Pancreas (tissue), 10 donors: ENCODE results near the gene KCNH5. TPM values are rescaled to one million over a fixed set of nuclear protein-coding genes. Genes with fewer than 3 reads are reported as not detected.

Source experiments
- ATAC-seq, 4 donors: fragments of 200-7000 bp; cut with Tn5 transposase; one replicate each; pipeline versions ENCODE4 v1.8.0 to v1.9.1; 2020; ENCODE audit warnings: mild to moderate bottlenecking in 4 of 4, moderate library complexity in 4 of 4
- DNase-seq, 6 donors: peaks; one replicate each; pipeline ENCODE4 v3.0.0-alpha.2; 2020
- FAIRE-seq: peaks from 2 replicates; lab custom pipeline; 2012; peaks lifted over from hg19 to GRCh38; lab: Jason Lieb, UNC
- H3K27ac ChIP-seq, 4 donors: fragments of 200-600 bp; sonication (generic); 1 replicate in 3 of 4; 2 replicates in 1 of 4; pipeline versions ENCODE4 v1.5.0 to v1.8.0; 2020
- H3K27me3 ChIP-seq, 4 donors: fragments of 200-600 bp; one replicate each; pipeline ENCODE4 v1.8.0; 2021
- H3K36me3 ChIP-seq, 3 donors: fragments of 200-600 bp; sonication (generic) in 1 of 3; one replicate each; pipeline versions ENCODE4 v1.5.0 to v1.8.0; 2020 to 2021
- H3K4me1 ChIP-seq, 3 donors: fragments of 200-600 bp; one replicate each; pipeline ENCODE4 v1.8.0; 2021
- H3K4me3 ChIP-seq, 4 donors: fragments of 200-600 bp; sonication (generic) in 2 of 4; one replicate each; pipeline versions ENCODE4 v1.5.0 to v1.8.0; 2020 to 2021
- H3K9me3 ChIP-seq, 4 donors: fragments of 200-600 bp; one replicate each; pipeline ENCODE4 v1.8.0; 2021
- CTCF ChIP-seq, 4 donors: fragments of 200-600 bp; sonication (generic) in 3 of 4; IDR thresholded peaks; one replicate each; pipeline versions ENCODE4 v1.5.0 to v1.8.0; 2021; ENCODE audit warnings: antibody characterized with exemption in 4 of 4
- WGBS, 2 donors: extraction: QIAGEN DNeasy Blood & Tissue Kit; methylation state at CpG; one replicate each; pipeline ENCODE4 v1.1.7; 2013; 5-methylcytosine and 5-hydroxymethylcytosine counted together
- intact Hi-C, 3 donors: fragments of 100-400 bp; cut with DNase I; formaldehyde crosslinking; loops; one replicate each; pipeline versions ENCODE4 v1.11.1 to v1.14.2; 2022
- polyA plus RNA-seq, 2 donors: library from polyadenylated mRNA; stranded (reverse); fragments of 200-250 nt; gene quantifications; one replicate each; pipeline ENCODE4 v1.2.3, GENCODE V29; 2013
- total RNA-seq, 6 donors: library from RNA; stranded (reverse); fragmentation: NEBNext Ultra II Directional in 4 of 6; extraction: Animal tissue kit (Norgen Biotek cat#: 25700) in 4 of 6; gene quantifications; one replicate each; pipeline versions ENCODE4 v1.2.1 to v1.2.4, GENCODE V29; 2021 to 2023
- donor health status: healthy with polysubstance abuse.
- donor health status: DM: no; HTN: no; CAD: no; lungs with moderate emphysema.
- donor health status: DM: no; HTN: no; CAD: no.
- donor health status: control.
- donor health status: control.
- donor health status: Bipolar disorder and iron deficiency.
- donor health status: DM: yes; HTN: yes; CAD: no.
- donor health status: DM: no; HTN: no; CAD: no.
- donor health status: DM: no; HTN: no; CAD: no.
- donor health status: DM: yes; HTN: yes; CAD: no.

Gene KCNH5
- total and polyA plus RNA-seq, 8 donors = not detected

DNA sequence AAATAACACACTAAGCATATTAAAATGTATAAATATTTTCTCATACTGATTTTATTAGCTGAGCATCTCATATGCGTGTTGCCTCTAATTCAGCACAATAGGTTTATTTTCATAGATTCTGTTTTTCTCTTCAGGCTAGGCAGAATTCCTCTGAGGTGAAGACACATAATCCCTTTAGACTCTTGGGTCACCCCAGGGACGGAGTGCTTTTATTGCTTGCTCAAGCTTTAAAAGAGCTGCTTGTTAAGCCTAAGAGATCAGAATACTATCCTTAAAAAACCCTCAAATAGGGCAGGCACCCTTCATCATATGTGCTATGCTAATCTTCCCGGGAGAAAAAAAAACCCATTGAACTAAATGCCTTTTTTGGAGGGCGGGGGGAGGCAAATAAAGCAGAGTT, 390.1 kb downstream of the KCNH5 start:
- TF ChIP-seq CTCF (IDR thresholded peaks at IDR 0.05) = no peak
- ATAC-seq (no peak), DNase-seq (no peak), FAIRE-seq (no peak)
- H3K9me3 ChIP-seq = no peaks in the 10 kb centered on the region
- no peaks in the 10 kb centered on the region for H3K27me3 ChIP-seq
- H3K4me1 ChIP-seq = no peaks in the 10 kb centered on the region
- no peak overlapping the region for H3K27ac ChIP-seq
- intact Hi-C loops = no loop called here
- H3K4me3 ChIP-seq = no peak overlapping the region
- H3K36me3 ChIP-seq = no peaks in the 10 kb centered on the region
- WGBS, 2 donors = 54 to 67% methylated on average over 4 of the region's 4 CpGs

DNA sequence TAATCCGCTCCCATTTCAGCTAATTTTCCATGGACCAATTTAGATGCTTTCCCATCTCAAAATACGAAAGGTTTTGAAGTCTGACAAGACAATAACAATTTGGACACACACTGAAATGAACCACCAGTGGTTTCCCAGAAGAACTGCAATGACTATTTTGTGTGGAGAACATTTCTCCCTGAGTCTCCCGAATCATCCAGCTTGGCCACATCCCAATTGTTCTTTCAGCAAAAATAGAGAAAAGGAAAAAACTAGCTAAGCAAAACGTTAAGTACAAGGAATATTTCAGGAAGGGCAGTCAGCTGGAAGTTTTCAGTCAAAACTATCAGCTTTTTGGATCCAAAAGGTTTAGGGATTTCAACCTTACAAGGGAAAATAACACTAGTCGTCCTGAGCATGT, 390.6 kb downstream of the KCNH5 start:
- ATAC-seq = no peak

More for the DNA sequence above, 390.6 kb downstream of the KCNH5 start:
- WGBS, 2 donors = 51 to 57% methylated on average over 5 of the region's 5 CpGs
- FAIRE-seq (no peak), DNase-seq (no peak)
- H3K9me3 ChIP-seq = no peaks in the 10 kb centered on the region
- intact Hi-C loops = no loop called here
- H3K27ac ChIP-seq = no peak overlapping the region
- no peaks in the 10 kb centered on the region for H3K36me3 ChIP-seq
- no peaks in the 10 kb centered on the region for H3K27me3 ChIP-seq
- no peak overlapping the region for H3K4me3 ChIP-seq
- no peaks in the 10 kb centered on the region for H3K4me1 ChIP-seq
- no peak for TF ChIP-seq CTCF (IDR thresholded peaks at IDR 0.05)

Other genes starting within 250 kb of the KCNH5 start
- gene RHOJ, start 159.0 kb upstream of the KCNH5 start, total RNA-seq = 1 to 10 TPM; 1.5 to 5.4 (median 2.3) TPM
- 1 to 10 TPM; 3.8 to 6.7 TPM for gene RHOJ, start 159.0 kb upstream of the KCNH5 start, polyA plus RNA-seq